Hippocampal formation (tissue), 2 donors: Measurements from ENCODE around the gene TSC22D3.
"Not testable (repeated sequence)": the region's sequence is repeated elsewhere in the genome, so short reads cannot be mapped to it uniquely, and the experiment has no call there.

Experiments used
- DNase-seq, 2 donors: peaks; one replicate each; lab custom pipeline; 2025; lab: John Stamatoyannopoulos, UW

The TSC22D3 gene

GRCh38 chrX:107775734-107776511 lies at the start of gene TSC22D3:
Gene TSC22D3 (minus strand): TSS chrX:107775787. CDS start chrX:107775419, 368 bp downstream.
- DNase-seq: peak; percentile 68 to 71

- DNase-seq: no peak
These were observed 47.9 kb upstream of the TSC22D3 start for GRCh38 chrX:107823456-107823855.

- DNase-seq: no peak
These were observed 47.5 kb upstream of the TSC22D3 start for GRCh38 chrX:107823042-107823441.

GRCh38 chrX:107818900-107819521 lies 43.4 kb upstream of the TSC22D3 start:
- DNase-seq: no peak

- DNase-seq: not testable (repeated sequence)
These were observed 34.5 kb upstream of the TSC22D3 start for GRCh38 chrX:107810053-107810452.

- DNase-seq: no peak
These were observed 29.6 kb upstream of the TSC22D3 start for GRCh38 chrX:107805179-107805578.

- DNase-seq: no peak
These were observed 28.8 kb upstream of the TSC22D3 start for GRCh38 chrX:107804427-107804826.

- no peak for DNase-seq
These were observed 12.2 kb upstream of the TSC22D3 start for GRCh38 chrX:107787827-107788226.

GRCh38 chrX:107780525-107780924 lies 4.9 kb upstream of the TSC22D3 start:
- no peak for DNase-seq

- no peak for DNase-seq
These were observed 1.9 kb upstream of the TSC22D3 start, which contains the start of gene NCBP2L for GRCh38 chrX:107777536-107777832. Gene NCBP2L (plus strand): TSS chrX:107777733. CDS start chrX:107794221, 16,488 bp downstream.

- DNase-seq: peak; percentile 54 to 93
These were observed 1.3 kb upstream of the TSC22D3 start for GRCh38 chrX:107776649-107777535.

- DNase-seq: no peak
These were observed 420 bp downstream of the TSC22D3 start for GRCh38 chrX:107775000-107775733.

- DNase-seq: no peak
These were observed 1.6 kb downstream of the TSC22D3 start for GRCh38 chrX:107773906-107774435.

- DNase-seq: no peak
These were observed 2.4 kb downstream of the TSC22D3 start for GRCh38 chrX:107773206-107773605.

GRCh38 chrX:107769581-107770317 lies 5.8 kb downstream of the TSC22D3 start:
- DNase-seq: no peak

- no peak for DNase-seq
These were observed 7.5 kb downstream of the TSC22D3 start for GRCh38 chrX:107768051-107768450.

GRCh38 chrX:107766470-107767150 lies 9.0 kb downstream of the TSC22D3 start:
- no peak for DNase-seq

GRCh38 chrX:107764845-107765608 lies 10.6 kb downstream of the TSC22D3 start:
- no peak for DNase-seq

- DNase-seq: no peak
These were observed 11.9 kb downstream of the TSC22D3 start for GRCh38 chrX:107763647-107764046.
